Neural crest cell (in vitro differentiated cells): ENCODE results near the gene RPA4. TPM values are rescaled to one million over a fixed set of nuclear protein-coding genes. Genes with fewer than 3 reads are reported as not detected.

ENCODE experiments used
- DNase-seq: peaks from one replicate; pipeline ENCODE4 v3.0.0; 2021; ENCODE audit warnings: low read depth, mixed read lengths, low spot score
- H3K27ac Mint-ChIP-seq: one replicate; pipeline ENCODE4 v1.8.0; 2021; ENCODE audit warnings: mild to moderate bottlenecking, mixed read lengths; ENCODE audit not compliant: unreplicated experiment
- H3K27me3 Mint-ChIP-seq: 2 replicates; pipeline ENCODE4 v1.8.0; 2021; ENCODE audit warnings: low read depth, mild to moderate bottlenecking, mixed read lengths
- H3K36me3 Mint-ChIP-seq: 2 replicates; pipeline ENCODE4 v1.8.0; 2021; ENCODE audit warnings: low read depth, mild to moderate bottlenecking, mixed read lengths
- H3K4me1 Mint-ChIP-seq: 2 replicates; pipeline ENCODE4 v1.8.0; 2021; ENCODE audit warnings: mixed read lengths
- H3K4me3 Mint-ChIP-seq: one replicate; pipeline ENCODE4 v1.8.0; 2021; ENCODE audit warnings: mild to moderate bottlenecking, mixed read lengths
- H3K9me3 Mint-ChIP-seq: 2 replicates; pipeline ENCODE4 v1.8.0; 2021; ENCODE audit warnings: mixed read lengths
- CTCF ChIP-seq: fragments of 200-600 bp; sonication (generic); conservative IDR thresholded peaks from 2 replicates; pipeline ENCODE4 v1.5.0; 2021; ENCODE audit warnings: antibody characterized with exemption, mild to moderate bottlenecking
- long read RNA-seq: library from polyadenylated mRNA; unstranded; transcript quantifications from one replicate; pipeline ENCODE4 v2.0.0, GENCODE V29; 2020
- total RNA-seq: library from RNA; stranded (reverse); gene quantifications from 2 replicates; pipeline ENCODE4 v1.2.1, GENCODE V29; 2021

Gene RPA4
- total RNA-seq: 0.44 and 0.50 TPM in 2 replicates
- long read RNA-seq: 0 reads

GRCh38 chrX:96883608-96884007 lies at the start of gene RPA4:
Gene RPA4, plus strand, starts transcription at chrX:96883908. Its CDS starts 403 bp downstream, at chrX:96884311.
- DNase-seq: no peak
- H3K4me3 Mint-ChIP-seq: peak within 1 kb of the TSS; percentile 17
- TF ChIP-seq CTCF: no peak
- no peaks in the 10 kb centered on the region for H3K9me3 Mint-ChIP-seq
- peaks cover 2% of the 10 kb centered on the region for H3K36me3 Mint-ChIP-seq
- no peak within 1 kb of the TSS for H3K27ac Mint-ChIP-seq
- no peaks in the 10 kb centered on the region for H3K27me3 Mint-ChIP-seq
- H3K4me1 Mint-ChIP-seq: peaks cover 8% of the 10 kb centered on the region

- Mint-ChIP-seq H3K36me3 (no peaks in the 10 kb centered on the region), H3K4me3 (no peak overlapping the region), H3K4me1 (no peaks in the 10 kb centered on the region), H3K27me3 (no peaks in the 10 kb centered on the region), H3K9me3 (no peaks in the 10 kb centered on the region), H3K27ac (no peak overlapping the region)
- DNase-seq: no peak
- no peak for TF ChIP-seq CTCF
Observed at GRCh38 chrX:96834137-96834536, 49.6 kb upstream of the RPA4 start.

- Mint-ChIP-seq H3K27ac (no peak overlapping the region), H3K27me3 (no peaks in the 10 kb centered on the region), H3K4me1 (no peaks in the 10 kb centered on the region), H3K4me3 (no peak overlapping the region), H3K36me3 (no peaks in the 10 kb centered on the region), H3K9me3 (no peaks in the 10 kb centered on the region)
- TF ChIP-seq CTCF: no peak
- no peak for DNase-seq
Observed at GRCh38 chrX:96835660-96836289, 47.9 kb upstream of the RPA4 start.

DNA sequence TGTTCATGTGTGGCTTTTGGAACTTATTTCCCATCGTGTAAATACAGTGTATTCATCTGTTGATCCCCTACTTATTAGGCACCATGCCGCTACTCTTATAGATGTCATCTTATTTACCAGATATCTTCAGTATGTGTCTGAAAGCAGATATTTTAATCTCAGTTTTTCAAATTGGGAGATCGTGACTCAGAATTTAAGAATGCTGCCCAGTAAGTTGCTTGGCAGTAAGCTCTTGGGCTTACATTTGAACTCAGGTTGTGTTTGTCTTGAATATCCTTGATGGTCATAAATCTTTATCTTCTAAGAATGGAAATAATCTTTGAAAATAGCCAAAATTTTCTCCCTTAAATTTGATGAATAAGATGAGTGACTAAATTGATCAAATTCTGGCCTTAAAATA lies 45.9 kb upstream of the RPA4 start:
- H3K9me3 Mint-ChIP-seq: no peaks in the 10 kb centered on the region
- DNase-seq: no peak
- TF ChIP-seq CTCF: no peak
- H3K27me3 Mint-ChIP-seq: no peaks in the 10 kb centered on the region
- no peaks in the 10 kb centered on the region for H3K36me3 Mint-ChIP-seq
- H3K27ac Mint-ChIP-seq: no peak overlapping the region
- no peak overlapping the region for H3K4me3 Mint-ChIP-seq
- no peaks in the 10 kb centered on the region for H3K4me1 Mint-ChIP-seq

- no peak overlapping the region for H3K27ac Mint-ChIP-seq
- TF ChIP-seq CTCF: no peak
- no peaks in the 10 kb centered on the region for H3K27me3 Mint-ChIP-seq
- H3K9me3 Mint-ChIP-seq: no peaks in the 10 kb centered on the region
- no peaks in the 10 kb centered on the region for H3K36me3 Mint-ChIP-seq
- no peak overlapping the region for H3K4me3 Mint-ChIP-seq
- DNase-seq: no peak
- peaks cover 4% of the 10 kb centered on the region for H3K4me1 Mint-ChIP-seq
Observed at GRCh38 chrX:96838537-96838936, 45.2 kb upstream of the RPA4 start.
